NCI-H2107 treated with DMSO at 0.1 percent for 48 hours (cell line): ENCODE results near the gene MYH15.
A peak's percentile ranks its signal among the peaks of the same experiment; 100 is the strongest.

Source experiments
- DNase-seq: peaks from one replicate; lab custom pipeline; 2025; ENCODE audit not compliant: unreplicated experiment; lab: John Stamatoyannopoulos, UW

The MYH15 gene

GRCh38 chr3:108420926-108421325, 89.5 kb downstream of the MYH15 start:
- no peak for DNase-seq

DNA sequence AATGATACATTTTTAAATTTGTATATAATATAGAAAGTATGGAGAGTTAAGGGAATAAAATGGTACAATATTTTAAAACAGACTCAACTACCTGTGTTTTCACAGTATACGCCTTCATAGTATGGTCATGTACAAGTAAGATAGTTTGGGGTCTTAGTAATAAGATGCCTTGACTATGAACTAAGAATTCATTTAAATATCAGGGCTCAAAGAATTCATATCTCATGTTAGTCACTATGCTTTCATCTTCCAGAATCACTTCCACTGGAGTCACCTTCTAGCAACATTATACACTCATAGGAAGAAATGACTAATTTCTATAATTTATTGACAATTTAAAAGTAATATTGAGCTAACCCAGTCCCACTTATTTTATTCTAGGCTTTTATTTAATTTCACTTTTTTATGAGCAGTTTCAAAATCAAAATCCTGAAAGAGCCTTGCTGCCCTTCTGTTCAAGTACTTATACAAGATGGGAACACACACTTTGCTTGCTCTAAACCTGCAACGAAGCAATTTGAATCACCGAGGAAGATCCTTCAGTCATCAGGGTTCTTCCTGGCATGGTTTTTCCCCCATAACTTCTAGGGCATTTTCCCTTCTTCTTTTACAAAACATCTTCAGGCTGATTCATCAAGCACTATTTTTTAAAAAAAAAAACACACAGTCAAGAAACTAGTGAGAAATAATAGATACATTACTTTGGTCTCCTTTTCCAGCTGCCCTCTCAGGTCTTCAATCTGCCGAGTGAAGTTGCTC, 94.1 kb downstream of the MYH15 start:
- no peak for DNase-seq

GRCh38 chr3:108415661-108416060, 94.7 kb downstream of the MYH15 start:
- DNase-seq, result no peak

GRCh38 chr3:108414007-108414406, 96.4 kb downstream of the MYH15 start:
- no peak for DNase-seq

- no peak for DNase-seq
Observed at GRCh38 chr3:108412121-108412750, 98.2 kb downstream of the MYH15 start.

GRCh38 chr3:108410531-108410984, 99.8 kb downstream of the MYH15 start:
- no peak for DNase-seq

- DNase-seq, result no peak
Observed at GRCh38 chr3:108409800-108410178, 100.6 kb downstream of the MYH15 start.

- no peak for DNase-seq
Observed at GRCh38 chr3:108408883-108409799, 101.3 kb downstream of the MYH15 start.

DNA sequence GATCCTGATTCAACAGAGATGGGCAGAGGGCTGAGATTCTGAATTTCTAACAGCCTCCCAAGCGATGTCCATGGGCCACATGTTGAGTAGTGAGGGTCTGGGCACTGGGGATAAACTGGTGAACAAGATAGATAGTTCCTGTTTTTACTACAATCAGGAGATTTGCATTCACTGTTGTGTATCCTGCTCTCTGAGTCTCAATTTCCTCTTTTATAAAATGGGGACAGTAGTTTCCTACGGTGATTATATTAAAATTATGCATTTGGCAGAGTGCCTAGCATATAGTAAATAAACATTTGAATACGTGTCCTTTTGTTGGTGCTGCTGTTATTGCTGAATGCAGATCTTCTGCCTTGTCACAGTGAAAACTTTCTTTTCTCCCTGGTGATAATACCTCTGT, 102.5 kb downstream of the MYH15 start:
- DNase-seq, result no peak

- peak; percentile 91 for DNase-seq
Observed at GRCh38 chr3:108406661-108407206, 103.7 kb downstream of the MYH15 start.

GRCh38 chr3:108406063-108406660, 104.2 kb downstream of the MYH15 start:
- no peak for DNase-seq

GRCh38 chr3:108404368-108404767, 106.0 kb downstream of the MYH15 start:
- no peak for DNase-seq

GRCh38 chr3:108403686-108404345, 106.6 kb downstream of the MYH15 start:
- no peak for DNase-seq

GRCh38 chr3:108403198-108403597, 107.2 kb downstream of the MYH15 start:
- DNase-seq, result no peak

DNA sequence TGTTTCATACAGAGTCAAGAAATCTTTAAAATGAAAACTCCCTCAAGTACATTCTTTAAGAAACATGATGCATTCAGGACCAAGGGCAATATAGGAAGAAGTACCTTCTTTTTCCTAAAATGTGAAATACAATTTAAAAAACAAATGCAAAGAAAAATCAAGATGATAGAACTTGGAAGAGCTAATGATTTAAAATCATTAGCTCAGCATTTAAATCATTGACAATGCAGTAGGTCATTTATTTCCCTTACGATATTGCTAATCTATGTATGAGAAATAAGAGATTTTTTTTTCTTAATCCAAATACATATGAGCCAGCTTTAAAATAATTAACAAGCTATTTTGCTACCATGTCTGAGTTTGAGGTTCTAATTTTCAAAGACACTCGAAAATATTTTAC, 108.6 kb downstream of the MYH15 start:
- no peak for DNase-seq

DNA sequence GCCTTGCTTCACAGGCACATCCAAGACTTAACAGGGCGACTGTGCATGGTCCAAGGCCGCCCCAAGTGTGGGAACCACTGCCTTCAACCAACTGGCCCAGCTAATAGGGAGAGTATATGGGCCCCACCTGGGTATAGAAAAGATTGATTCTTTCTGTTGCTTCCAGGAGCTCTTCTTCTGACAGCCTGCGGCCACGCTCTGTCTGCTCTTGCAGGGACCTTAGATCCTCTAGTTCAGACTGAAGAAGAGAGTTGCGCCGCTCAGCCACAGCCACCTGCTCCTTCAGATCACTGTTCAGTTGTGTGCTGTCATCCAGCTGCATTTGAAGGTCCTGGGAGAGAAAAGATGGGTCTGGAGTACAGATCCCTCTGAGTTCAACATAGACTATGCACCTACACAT, 111.9 kb downstream of the MYH15 start:
- DNase-seq, result no peak

DNA sequence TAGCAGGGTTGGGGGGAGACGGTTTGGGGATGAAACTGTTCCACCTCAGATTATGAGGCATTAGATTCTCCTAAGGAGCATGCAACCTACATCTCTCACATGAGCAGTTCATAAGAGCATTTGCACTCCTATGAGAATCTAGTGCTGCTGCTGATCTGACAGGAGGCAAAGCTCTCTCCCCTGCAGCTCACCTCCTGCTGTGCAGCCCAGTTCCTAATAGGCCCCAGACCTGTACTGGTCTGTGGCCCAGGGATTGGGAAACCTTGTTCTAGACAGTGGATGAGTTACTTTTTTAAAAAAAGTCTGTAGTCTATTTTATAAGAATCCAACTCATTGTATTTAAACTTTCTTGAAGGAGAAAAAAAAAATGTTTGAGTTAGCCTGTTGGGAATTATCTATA, 114.1 kb downstream of the MYH15 start:
- no peak for DNase-seq

- no peak for DNase-seq
Observed at GRCh38 chr3:108394563-108394962, 115.8 kb downstream of the MYH15 start.

DNA sequence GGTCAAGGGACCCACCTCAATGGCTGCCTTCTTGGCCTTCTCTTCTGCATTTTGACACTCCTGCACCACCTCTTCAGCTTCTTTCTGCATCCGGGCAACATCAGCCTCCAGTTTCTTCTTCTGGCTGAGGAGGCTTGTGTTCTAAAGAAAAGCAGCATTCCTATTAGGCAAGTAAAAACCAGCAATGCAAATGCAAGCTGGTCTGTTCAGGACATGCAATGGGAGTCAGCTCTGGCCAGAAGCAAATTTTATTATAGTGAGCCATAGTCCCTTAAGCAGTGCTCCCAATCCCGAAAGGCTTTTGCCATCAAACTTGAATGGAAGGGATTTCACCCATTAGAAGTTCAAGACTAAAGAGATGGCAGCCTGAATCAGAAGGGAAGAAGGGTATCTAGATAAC, 116.4 kb downstream of the MYH15 start:
- DNase-seq, result no peak

GRCh38 chr3:108393128-108393900, 117.1 kb downstream of the MYH15 start:
- DNase-seq, result peak; percentile 64
